GM21367 (cell line): ENCODE results near the gene KDM2B.
"Not testable (repeated sequence)": the region's sequence is repeated elsewhere in the genome, so short reads cannot be mapped to it uniquely, and the experiment has no call there.

Experiments
- ATAC-seq: cut with Tn5 transposase; IDR thresholded peaks from one replicate; pipeline ENCODE4 v1.9.1; 2021; ENCODE audit not compliant: unreplicated experiment

KDM2B gene

DNA sequence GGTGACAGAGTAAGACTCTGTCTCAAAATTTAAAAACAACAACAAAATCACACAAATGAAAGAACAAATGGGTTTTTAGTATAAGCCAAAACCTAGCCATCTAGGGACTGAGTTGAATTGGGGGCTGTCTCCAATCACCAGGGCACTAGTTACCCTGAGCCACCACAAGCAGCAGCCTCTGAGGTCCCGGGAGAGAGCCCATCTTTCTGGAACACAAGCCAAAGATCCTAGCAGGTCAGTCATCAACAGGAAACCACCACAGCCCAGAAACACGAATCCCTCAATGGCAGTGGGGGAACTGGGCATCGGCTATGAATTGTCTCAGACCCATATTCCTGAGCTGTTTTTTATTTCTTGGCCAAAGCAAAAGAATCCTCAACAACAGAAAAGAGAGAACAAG is 75.3 kb downstream of the KDM2B start:
- ATAC-seq, result no peak

DNA sequence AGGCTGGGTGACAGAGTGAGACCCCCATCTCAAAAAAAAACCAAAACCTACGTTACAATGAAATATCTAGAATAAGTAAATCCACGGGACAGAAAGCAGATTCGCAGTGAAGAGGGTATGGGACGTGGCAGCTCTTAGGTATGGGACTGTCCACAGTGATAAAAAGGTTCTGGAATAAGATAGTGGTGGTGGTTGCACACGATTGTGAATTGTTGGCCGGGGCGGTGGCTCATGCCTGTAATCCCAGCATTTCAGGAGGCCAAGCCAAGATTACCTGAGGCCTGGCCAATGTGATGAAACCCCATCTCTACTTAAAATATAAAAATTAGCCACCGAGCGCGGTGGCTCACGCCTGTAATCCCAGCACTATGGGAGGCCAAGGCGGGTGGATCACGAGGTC is 76.3 kb downstream of the KDM2B start:
- ATAC-seq, result no peak

DNA sequence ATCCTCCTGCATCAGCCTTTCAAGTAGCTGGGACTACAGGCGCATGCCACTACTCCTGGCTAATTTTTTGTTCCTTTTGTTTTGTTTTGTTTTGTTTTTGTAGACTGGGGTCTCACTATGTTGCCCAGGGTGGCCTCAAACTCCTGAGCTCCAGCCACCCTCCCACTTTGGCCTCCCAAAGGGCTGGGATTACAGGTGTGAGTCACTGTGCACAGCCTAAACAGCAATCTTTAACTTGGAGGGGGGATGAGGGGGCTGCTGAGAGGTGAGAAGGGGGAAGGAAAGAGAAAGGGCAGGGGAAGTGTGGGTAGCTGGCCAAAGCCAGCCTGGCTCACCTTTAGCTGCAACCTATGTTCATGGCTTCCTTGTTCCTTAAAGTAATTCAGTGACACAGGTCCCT is 77.4 kb downstream of the KDM2B start:
- no peak for ATAC-seq

DNA sequence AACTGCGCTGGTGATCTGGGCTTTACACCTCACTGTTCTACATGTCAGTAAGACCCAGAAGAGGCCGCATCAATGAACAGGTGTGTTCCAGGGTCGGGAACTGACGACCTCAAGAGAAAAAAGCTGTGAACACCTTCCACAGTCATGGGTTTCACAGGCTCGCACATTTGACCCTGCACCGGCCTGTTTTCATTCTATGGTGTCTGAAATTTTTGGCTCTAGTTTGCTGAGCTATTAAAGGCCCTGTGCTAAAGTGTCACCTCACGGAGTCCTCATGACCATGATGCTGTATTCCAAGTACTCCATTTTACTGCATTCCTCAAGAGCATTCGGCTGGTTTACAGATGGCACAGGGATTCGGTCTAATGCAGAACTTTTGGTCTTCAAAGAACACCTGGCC is 78.9 kb downstream of the KDM2B start:
- ATAC-seq, result no peak

DNA sequence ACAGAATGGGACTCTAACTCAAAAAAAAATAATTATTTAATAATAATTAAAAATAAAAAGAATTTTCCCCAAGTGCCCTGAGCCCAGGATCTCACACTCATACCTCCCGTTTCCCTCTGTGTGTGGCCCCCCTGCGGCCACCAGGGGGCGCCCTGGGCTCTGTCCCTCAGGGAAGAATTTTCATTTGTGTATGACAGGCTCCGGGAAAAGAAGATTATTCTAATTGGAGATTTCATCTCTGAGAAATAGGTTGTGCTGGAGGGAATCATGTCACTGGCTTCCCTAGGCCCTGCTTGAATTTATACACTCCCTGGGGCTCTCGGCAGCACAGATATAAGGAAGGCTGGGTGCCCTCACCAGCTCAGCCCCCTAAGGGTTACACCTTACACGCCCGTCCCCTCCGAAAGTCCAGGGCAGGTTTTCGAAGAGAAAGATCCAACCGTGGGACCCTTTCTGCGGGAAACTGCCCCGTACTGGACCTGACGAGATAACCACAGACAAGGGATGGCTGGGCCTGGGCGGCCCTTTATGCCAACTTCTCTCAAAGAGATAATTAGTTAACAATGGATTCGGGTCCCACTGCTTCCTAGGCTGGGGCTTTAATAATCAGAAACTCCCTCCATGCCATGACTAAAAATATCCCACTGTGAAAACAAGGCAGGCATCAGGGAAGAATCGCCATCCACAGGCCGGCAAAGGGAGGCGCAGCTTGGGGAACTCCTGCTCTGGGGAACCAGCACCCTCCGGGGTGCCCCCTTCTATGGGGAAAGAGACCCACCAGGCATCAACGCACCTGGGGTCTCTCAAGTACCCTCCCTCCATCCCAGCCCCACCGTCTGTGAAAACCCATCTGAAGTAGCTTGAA is 80.7 kb downstream of the KDM2B start:
- no peak for ATAC-seq

DNA sequence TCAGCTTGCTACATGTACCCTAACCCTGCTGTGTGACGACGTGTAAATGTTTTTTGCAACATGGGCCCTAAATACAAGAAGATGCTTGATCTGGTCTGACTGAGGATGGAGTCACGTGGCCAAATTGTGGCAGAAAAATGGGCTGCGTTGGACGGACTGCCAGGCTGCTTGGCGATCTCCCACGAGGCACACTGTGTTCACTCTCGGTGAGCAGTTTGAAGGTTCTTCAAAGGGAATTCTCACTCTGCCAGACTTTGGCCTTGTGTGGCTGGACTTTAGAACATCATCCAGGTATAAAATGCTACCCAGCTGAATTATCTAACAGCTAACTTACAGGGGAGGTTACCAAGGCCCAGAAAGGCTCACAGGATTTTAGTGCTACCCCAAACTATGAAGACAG is 85.1 kb downstream of the KDM2B start:
- ATAC-seq, result no peak

DNA sequence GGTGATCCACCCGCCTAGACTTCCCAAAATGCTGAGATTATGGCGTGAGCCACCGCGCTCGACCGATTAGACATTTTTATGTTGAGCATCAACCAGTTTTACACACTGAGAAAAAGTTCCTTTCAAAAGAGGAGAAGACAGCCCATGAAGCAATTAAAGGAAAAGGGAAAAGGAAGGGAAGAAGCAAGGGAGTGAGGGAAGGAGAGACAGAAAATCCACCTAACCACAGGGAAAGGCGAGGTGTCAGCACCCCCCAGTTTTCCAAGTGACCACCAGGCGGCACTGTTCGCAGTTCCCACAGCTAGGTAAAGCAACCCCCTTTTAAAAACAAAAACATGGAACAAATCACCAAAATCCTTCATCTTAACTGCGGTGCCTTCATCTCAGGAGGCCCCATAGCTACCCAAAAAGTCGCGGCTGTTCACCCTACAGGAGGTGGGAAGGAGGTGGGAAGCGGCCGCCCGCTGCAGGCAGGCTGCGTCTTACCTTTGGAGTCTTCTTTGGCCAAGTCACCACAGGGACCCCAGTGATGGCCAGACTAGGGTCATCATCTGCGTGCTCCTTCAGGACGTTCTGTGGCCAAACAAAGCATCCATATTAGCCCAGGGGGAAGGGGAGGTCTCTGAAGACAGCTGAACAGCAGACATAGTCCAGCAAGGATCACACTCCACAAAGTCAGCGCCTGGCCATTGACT is 86.6 kb downstream of the KDM2B start:
- ATAC-seq, result no peak

DNA sequence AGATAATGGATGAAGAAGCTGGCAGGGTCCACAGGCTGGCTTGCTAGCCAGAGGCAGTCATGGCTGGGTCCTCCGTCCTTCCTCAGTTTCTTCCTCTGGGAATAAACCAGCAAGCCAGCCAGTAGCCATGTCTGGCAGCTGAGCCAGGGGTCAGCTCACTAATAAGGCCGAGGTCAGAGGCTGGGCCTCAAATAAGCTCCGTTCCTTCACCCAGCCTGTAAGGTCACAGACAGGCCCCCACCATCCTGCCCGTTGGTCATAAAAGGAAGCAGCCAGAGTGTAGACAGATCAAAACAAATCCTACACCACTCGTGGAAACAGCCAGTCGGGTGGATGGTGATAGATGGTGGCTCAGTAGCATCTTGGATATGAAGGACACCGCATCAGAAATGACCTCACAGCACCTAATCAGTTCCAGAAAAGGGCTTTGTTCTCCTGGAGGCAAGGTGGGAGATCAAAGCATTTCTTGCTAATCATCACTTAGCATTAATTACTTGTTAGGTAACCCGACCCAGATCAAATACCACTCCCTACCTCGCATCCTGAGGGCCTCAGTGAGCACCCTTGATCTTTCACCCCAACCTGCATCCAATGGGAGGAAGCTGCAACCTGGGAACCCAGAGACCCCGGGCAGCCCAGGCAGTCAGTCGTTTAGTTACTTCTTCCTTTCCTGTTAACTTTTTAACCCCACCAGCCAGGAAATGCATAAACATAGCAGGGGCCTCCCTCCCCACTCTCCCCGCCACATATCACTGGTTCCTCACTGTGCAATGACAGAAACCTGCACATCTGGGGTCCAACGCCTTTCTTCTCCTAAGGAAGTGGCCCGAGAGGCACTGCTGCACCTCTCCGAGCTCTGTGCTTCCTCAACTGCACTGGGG is 90.2 kb downstream of the KDM2B start:
- ATAC-seq, result no peak

DNA sequence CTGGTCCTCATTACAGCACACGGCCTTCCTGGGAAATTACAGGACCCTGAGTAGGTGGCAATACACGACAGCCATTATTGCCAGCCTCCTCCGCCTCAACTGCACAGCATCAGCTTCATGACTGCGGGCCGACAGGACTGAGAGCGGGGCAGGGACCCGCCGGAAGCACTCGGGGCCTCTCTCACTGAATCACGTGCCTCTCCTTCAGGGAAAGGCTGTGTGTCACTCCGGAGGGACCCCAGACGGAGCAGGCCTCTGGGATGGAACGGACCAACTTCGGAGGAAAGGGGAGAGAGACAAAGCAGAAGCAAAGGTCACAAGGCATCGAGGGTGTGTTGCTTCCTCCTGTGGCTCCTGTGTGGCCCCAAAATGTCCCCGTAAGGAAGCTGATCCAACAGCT is 90.9 kb downstream of the KDM2B start:
- ATAC-seq, result no peak

DNA sequence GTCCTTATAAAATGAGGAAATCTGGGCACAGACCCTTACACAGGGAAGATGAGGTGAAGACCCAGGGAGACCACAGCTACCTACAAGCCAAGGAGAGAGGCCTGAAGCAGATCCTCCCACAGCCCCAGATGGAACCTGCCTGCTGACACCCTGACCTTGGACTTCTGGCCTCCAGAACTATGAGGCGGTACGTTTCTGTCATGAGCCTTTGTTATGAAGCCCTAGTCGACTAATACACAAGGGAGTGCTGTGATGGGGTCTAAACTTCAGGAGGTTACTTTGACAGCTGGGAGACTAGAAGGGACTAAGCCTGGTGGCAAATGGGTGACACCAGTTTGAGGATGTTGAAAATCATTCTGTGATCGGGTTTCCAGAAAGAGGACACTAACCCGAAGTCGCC is 95.9 kb downstream of the KDM2B start:
- ATAC-seq, result no peak

DNA sequence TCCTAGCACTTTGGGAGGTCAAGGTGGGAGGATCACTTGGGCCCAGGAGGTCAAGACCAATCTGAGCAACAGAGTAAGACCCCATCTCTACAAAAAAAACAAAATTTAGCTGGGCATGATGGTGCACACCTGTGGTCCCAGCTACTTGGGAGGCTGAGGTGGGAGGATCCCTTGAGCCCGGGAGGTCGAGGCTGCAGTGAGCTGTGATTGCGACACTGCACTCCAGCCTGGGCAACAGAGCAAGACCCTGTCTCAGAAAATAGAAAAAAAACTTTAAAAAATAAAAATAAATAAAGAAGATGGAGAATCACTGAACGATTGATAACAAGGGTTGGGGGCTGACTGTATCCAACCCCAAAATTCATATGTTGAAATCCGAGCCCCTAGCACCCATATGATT is 96.3 kb downstream of the KDM2B start:
- not testable (repeated sequence) for ATAC-seq

DNA sequence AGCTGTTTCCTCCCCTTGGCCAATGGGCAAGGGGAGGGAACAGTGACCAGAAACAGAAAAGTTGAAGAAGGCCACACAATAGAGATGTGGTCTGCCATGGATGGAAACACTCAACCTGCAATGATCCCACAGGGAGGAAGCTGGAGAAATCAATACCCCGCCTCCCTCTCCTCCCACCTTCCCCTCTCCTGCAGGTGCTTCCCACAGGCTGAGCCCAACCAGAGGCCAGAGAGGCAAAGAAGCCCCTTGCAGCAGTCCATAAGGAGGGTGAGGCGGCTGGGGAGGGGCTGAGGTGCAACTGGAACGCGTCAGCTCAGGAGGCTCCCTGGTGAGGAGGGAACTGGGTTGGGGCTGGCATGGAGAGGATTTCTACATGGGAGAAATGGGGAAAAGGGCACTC is 96.9 kb downstream of the KDM2B start:
- no peak for ATAC-seq

DNA sequence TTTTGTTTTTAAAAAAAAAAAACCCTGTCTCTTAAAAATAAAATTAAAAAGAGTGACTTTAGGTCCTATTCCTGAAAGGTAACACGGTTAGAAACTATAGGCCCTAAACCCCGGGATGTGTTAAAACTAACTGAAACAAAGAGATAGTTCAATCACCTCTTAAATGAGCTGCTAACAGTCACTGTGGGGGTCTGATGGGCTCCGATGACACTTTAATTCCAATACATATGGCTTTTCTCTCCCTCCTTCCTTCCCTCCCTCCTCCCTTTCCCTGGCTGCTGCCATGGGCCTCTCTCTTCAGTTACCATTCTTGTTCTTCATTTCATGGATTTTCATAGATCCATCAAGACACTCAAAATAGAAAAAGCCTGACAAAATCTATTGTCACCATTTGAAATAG is 104.3 kb downstream of the KDM2B start:
- no peak for ATAC-seq

DNA sequence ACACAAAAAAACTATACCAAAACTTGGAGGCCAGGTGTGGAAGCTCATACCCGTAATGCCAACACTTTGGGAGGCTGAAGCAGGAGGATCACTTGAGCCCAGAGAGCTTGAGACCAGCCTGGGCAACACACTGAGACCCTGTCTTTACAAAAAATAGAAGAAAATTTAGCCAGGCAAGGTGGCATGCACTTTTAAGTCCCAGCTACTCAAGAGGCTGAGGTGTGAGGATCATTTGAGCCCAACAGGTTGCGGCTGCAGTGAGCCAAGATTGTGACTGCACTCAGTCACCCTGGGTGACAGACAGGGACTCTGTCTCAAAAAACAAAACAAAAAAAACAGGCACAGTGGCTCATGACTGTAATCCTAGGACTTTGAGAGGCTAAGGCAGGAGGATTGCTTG is 105.5 kb downstream of the KDM2B start:
- ATAC-seq, result no peak

DNA sequence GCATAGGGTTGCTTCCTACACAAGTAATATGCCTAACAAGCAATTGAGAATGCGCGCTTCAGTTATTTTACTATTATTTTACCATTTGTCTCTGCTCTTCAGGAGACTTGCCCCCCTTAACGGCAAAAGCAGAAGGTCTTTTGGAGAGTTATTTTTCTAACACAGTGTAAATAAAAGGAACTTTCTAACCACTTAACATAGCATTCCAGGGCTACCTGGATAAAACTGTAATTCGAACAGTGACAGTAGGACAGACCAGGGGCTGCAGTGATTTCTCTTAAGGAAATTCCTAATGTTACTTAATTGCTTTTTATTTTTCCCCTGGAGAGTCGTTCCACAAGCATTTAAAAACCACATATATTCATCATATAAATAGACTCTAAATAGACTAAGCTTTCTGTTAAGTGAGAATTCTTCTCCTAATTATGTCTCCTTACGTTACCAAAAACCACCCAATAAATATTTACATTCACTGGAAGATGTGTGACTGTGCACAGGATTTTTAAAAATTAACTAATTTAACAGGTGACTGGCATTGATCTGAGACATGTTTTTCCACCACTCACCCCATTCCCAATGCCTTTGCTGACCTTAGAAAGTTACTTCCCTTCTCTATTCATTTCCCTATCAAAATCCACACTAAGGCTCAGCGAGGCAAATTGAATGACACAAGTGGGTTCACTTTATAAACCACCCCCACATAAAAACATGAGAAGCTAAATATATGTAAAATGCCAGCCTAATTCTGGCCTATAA is 108.5 kb downstream of the KDM2B start:
- ATAC-seq, result no peak

DNA sequence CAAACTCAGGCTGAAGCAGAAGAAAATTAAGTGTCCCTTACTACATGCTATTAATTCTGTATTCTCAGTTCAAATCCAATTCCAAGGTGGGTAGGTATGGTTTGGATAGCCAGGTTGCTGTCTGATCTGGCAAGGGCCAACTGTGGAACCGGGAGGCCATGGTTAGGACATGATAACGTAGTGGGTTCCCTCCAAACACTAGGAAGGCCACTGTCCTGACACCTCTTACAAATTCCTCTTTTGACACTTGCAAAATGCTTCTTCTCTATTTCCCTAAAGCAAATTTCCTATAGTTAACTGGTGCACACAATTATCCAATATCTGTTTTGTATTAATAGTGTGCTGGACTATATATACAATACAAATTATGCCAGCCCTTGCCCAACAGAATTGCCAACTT is 110.1 kb downstream of the KDM2B start:
- no peak for ATAC-seq

DNA sequence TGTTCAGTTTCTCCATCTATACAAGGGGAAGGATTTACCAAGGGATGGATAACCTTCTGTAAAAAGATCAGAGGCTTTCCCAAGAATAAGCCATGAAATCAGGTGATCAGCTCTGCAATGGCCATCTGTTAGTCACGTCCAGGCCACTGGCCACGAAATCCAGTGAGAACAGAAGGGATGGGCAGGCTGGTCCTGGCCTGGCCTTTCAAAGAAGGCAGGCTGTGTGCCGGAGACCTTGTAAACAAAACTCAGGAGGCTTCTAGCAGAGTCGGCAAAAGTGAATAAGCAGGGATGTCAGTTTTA is 112.4 kb downstream of the KDM2B start:
- ATAC-seq, result no peak

DNA sequence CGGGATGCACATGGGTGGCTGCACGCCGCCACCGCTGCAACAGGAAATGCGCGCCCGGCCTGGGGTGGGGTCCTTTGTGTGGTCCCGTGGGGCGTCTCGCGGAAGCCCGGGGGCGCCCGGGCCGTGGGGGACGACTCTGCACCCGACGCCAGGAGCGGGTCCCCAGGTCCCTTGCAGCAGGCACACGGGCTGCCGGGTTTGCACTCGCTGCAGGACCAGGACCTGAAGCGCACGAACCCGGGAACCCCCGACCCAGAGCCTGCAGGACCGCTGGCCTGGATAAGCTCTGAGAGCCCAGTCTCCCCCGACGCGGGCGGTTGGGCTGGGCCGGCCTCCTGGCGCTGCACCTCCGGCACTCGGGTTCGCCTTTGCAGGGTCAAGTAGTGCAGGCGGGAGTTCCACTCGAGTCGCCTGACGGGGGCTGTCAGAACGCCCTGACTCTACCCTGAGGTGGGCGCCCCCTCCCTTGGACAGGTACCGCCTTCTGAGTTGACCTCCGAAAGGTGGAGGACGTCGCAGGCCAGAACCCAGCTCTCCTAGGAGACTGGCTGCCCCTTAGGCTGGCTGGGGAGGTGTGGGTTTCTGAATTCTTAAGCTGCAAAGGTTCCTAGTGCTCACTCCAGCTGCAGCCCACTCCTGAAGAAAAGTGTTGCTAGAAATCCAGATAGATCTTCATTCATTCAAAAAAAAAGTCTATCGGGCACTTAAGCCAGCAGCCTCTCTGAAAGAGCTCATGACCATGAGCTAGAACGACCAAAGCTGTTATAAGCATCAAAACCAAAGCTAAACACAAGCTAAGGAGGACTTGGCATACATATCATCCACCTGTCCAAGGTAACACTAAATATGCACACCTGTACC is 113.0 kb downstream of the KDM2B start:
- no peak for ATAC-seq

DNA sequence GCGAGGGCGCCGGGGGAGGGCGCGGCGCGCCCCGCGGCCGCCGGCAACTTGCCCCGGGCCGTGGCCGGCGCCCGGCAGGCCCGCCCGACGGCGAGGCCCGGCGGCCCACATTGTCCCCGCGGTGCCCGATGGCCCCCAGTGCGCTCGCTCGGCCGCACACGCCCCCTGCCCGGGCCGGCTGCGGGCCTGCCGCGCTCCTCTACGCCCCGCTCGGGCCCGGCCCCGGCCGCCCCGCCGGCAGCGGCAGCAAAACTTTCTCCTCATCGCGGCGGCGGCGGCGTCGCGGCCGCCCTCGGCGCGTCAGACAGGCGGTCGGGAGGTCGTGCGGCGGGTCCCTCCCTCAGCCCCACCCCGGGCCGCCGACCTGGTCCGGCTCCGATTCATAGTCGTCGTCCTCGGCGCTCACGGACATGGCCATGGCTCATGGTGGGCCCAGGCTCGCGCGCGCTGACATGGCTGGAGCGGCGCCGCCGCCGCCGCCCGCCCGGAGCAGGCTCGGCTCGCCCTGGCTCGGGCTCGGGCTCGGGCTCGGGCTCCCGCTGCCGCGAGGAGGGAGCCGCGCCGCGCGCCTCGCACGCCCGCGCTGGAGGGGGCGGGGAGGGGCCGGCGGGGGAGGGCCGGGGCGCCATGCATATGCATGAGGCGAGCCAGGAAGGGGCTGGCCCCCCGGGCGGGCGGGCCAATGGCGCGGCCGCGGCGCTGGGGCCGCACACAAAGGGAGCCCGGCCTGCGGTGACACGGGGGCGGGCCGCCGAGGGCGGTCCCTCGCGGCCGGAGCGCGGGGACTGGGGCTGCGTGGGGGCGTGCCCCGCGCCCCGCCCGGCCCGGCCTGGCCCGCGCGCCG is 113.8 kb downstream of the KDM2B start:
- ATAC-seq, result peak; percentile 73
